HepG2 (cell line): ENCODE measurements around the gene KDM4B. TPM values are rescaled to one million over a fixed set of nuclear protein-coding genes. Genes with fewer than 3 reads are reported as not detected.
A peak's percentile ranks its signal among the peaks of the same experiment; 100 is the strongest.

ENCODE experiments used
- CC2D1A ChIP-seq: sonication (generic); formaldehyde crosslinking; IDR thresholded peaks from 2 replicates; pipeline ENCODE4 v1.8.1; 2023; ENCODE audit warnings: mild to moderate bottlenecking, missing genetic modification reagents
- KLF15 ChIP-seq: sonication (generic); formaldehyde crosslinking; IDR thresholded peaks from 2 replicates; pipeline ENCODE4 v1.8.1; 2023; ENCODE audit warnings: borderline replicate concordance, mild to moderate bottlenecking, inconsistent platforms, missing genetic modification reagents, mixed read lengths
- MTERF4 ChIP-seq: sonication (generic); formaldehyde crosslinking; IDR thresholded peaks from 2 replicates; pipeline ENCODE4 v1.8.0; 2023; ENCODE audit warnings: mild to moderate bottlenecking, missing genetic modification reagents
- MTF1 ChIP-seq: sonication (generic); formaldehyde crosslinking; IDR thresholded peaks from 2 replicates; pipeline ENCODE4 v1.5.0; 2020; ENCODE audit warnings: missing genetic modification reagents
- MYC ChIP-seq: sonication (generic); formaldehyde crosslinking; IDR thresholded peaks from 2 replicates; pipeline ENCODE4 v1.9.0; 2021; ENCODE audit warnings: missing genetic modification reagents, borderline replicate concordance
- NFKB2 ChIP-seq: sonication (generic); formaldehyde crosslinking; IDR thresholded peaks from 2 replicates; pipeline ENCODE4 v1.4.0; 2020; ENCODE audit warnings: missing genetic modification reagents, borderline replicate concordance
- NFYB ChIP-seq: sonication (generic); formaldehyde crosslinking; IDR thresholded peaks from 2 replicates; pipeline ENCODE4 v1.4.0; 2020; ENCODE audit warnings: missing genetic modification reagents
- TCF12 ChIP-seq, 2 experiments: fragments of 450-650 bp in 1 of 2; sonication (generic) in 1 of 2; formaldehyde crosslinking in 1 of 2; IDR thresholded peaks; 2 replicates each; pipeline versions ENCODE4 v1.6.1 to v1.8.0; 2017 to 2022; ENCODE audit warnings: antibody characterized with exemption in 1 of 2, mild to moderate bottlenecking in 1 of 2, missing genetic modification reagents in 1 of 2, moderate library complexity in 1 of 2
- TOE1 ChIP-seq: sonication (generic); formaldehyde crosslinking; IDR thresholded peaks from 2 replicates; pipeline ENCODE4 v1.4.0; 2020; ENCODE audit warnings: mild to moderate bottlenecking, missing genetic modification reagents
- U2AF1 ChIP-seq: fragments of 200-400 bp; formaldehyde crosslinking; optimal IDR thresholded peaks from 2 replicates; pipeline ENCODE3; 2017; ENCODE audit warnings: mild to moderate bottlenecking, low read depth, low read length
- ZBTB21 ChIP-seq: sonication (generic); formaldehyde crosslinking; IDR thresholded peaks from 2 replicates; pipeline ENCODE4 v1.4.0; 2020; ENCODE audit warnings: missing genetic modification reagents
- ZBTB7B ChIP-seq: sonication (generic); formaldehyde crosslinking; IDR thresholded peaks from 2 replicates; pipeline ENCODE4 v1.4.0; 2020; ENCODE audit warnings: missing genetic modification reagents
- ZKSCAN5 ChIP-seq: sonication (generic); formaldehyde crosslinking; IDR thresholded peaks from 2 replicates; pipeline ENCODE4 v1.5.1; 2020; ENCODE audit warnings: mild to moderate bottlenecking, missing genetic modification reagents
- ZNF451 ChIP-seq: sonication (generic); formaldehyde crosslinking; IDR thresholded peaks from 2 replicates; pipeline ENCODE4 v1.5.0; 2020; ENCODE audit warnings: mild to moderate bottlenecking, missing genetic modification reagents
- ZNF563 ChIP-seq: sonication (generic); formaldehyde crosslinking; IDR thresholded peaks from 2 replicates; pipeline ENCODE4 v1.8.0; 2022; ENCODE audit warnings: mild to moderate bottlenecking, moderate library complexity, missing genetic modification reagents
- ZNF564 ChIP-seq: sonication (generic); formaldehyde crosslinking; IDR thresholded peaks from 2 replicates; pipeline ENCODE4 v1.8.1; 2023; ENCODE audit warnings: mild to moderate bottlenecking, missing genetic modification reagents
- ZNF782 ChIP-seq: sonication (generic); formaldehyde crosslinking; IDR thresholded peaks from 2 replicates; pipeline ENCODE4 v1.4.0; 2020; ENCODE audit warnings: missing genetic modification reagents, mild to moderate bottlenecking, borderline replicate concordance
- polyA plus RNA-seq, 8 experiments: library from polyadenylated mRNA; depleted of rRNA in 3 of 8; stranded (reverse) in 7 of 8; unstranded in 1 of 8; fragments of >200 nt; fragmentation: Illumina TruSeq in 4 of 8; extraction: Trizol in 4 of 8; gene quantifications; 2 replicates each; pipeline versions ENCODE4 v1.2.1 to v1.2.3, GENCODE V29; 2011 to 2016; ENCODE audit warnings: low read depth in 4 of 8, missing spikeins in 1 of 8, mixed read lengths in 1 of 8; ENCODE audit not compliant: insufficient read depth in 1 of 8
- total RNA-seq, 5 experiments: library from RNA; depleted of rRNA; stranded (reverse); fragments of >200 nt; fragmentation: Illumina TruSeq; extraction: Trizol; gene quantifications; 2 replicates each; pipeline ENCODE4 v1.2.3, GENCODE V29; 2016; ENCODE audit warnings: low read depth in 1 of 5
- TF ChIP-seq, protein P1 (sequence below): sonication (generic); formaldehyde crosslinking; IDR thresholded peaks from 2 replicates; pipeline ENCODE4 v1.8.1; 2023; ENCODE audit warnings: mild to moderate bottlenecking, missing genetic modification reagents

KDM4B gene
- total and polyA plus RNA-seq, 2 of the 13 experiments (the other 11 are each of a cell fraction or from before 2014, with no cell fraction given): 4.9 to 14.6 TPM

DNA sequence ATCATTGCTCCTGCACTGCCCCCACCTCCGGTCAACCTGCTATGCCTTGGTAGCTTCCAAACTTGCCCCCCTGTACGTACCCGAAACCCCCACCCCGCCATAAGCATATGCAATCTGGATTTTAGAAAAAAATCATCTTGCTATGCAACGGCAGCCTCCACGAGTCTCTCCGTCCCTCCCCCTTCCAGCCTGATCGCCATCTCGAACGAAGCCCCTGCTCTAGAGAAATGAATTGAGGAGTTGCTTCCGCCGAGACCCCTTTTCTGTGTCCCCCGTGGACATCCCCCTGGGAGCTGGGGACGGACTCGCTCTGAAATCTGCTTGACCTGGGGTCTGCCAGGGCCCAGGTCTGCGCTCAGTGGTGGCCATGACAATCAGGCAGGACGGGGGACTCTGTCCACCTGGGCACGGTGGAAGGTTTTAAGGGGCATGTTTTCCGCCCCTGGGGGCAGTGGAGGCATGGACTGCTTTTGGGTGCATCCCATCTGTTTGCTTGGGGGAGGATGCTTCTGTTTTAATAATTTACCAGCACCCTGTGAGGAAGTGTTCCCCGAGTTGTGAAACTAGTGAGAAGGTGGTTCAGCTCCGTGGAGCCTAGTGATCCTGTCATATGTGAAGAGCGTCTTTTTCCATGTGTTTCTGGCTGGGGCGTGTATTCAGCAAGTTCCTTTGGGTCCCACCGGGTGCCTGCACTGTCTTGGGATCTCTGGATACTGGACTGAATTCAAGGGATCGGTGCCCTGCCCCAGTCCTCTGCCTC, 1.0 kb downstream of the KDM4B start (continued):
- TF ChIP-seq, protein P1, sequence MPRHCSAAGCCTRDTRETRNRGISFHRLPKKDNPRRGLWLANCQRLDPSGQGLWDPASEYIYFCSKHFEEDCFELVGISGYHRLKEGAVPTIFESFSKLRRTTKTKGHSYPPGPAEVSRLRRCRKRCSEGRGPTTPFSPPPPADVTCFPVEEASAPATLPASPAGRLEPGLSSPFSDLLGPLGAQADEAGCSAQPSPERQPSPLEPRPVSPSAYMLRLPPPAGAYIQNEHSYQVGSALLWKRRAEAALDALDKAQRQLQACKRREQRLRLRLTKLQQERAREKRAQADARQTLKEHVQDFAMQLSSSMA (CRISPR knock-in tag): 0 out of 2 replicates have a peak, but pooled peaks have one; percentile 24
- no peak for TF ChIP-seq MTERF4
- TF ChIP-seq ZNF782 (CRISPR knock-in tag): 0 out of 2 replicates have a peak, but pooled peaks have one; percentile 33
- no peak for TF ChIP-seq ZNF563 (CRISPR knock-in tag)
- TF ChIP-seq ZNF564 (CRISPR knock-in tag): no peak
- TF ChIP-seq U2AF1: no peak
- TF ChIP-seq ZBTB21: no peak
- TF ChIP-seq NFKB2 (CRISPR knock-in tag): peak; percentile 37; the same call in 1 of the 2 replicates
- TF ChIP-seq TCF12 (IDR thresholded peaks at IDR 0.05): no peak
- TF ChIP-seq TCF12 (CRISPR knock-in tag; IDR thresholded peaks at IDR 0.05): no peak
- TF ChIP-seq MYC: 0 out of 2 replicates have a peak, but pooled peaks have one; percentile 23
- TF ChIP-seq KLF15: no peak
- TF ChIP-seq TOE1 (CRISPR knock-in tag): no peak
- TF ChIP-seq NFYB (CRISPR knock-in tag): no peak
- TF ChIP-seq ZBTB7B: peak; percentile 50; the same call in 1 of the 2 replicates
- TF ChIP-seq MTF1 (CRISPR knock-in tag): no peak
- no peak for TF ChIP-seq ZNF451 (CRISPR knock-in tag)
- no peak for TF ChIP-seq ZKSCAN5 (CRISPR knock-in tag)
- TF ChIP-seq CC2D1A (CRISPR knock-in tag): no peak
